H9 (cell line): ENCODE measurements around the gene TAF13. TPM values are rescaled to one million over a fixed set of nuclear protein-coding genes. Genes with fewer than 3 reads are reported as not detected.

Source experiments
- DNase-seq: peaks from one replicate; pipeline ENCODE4 v3.0.0-alpha.2; 2017
- H2AFZ ChIP-seq: one replicate; pipeline ENCODE4 v1.6.1; 2013; ENCODE audit warnings: mild to moderate bottlenecking, low read length, control low read depth, moderate library complexity
- H2AK5ac ChIP-seq: 2 replicates; pipeline ENCODE4 v1.6.1; 2013; ENCODE audit warnings: low read length, control low read depth, mixed read lengths; ENCODE audit not compliant: insufficient read length
- H2BK120ac ChIP-seq: one replicate; pipeline ENCODE4 v1.6.1; 2013; ENCODE audit warnings: low read depth, mild to moderate bottlenecking, low read length, control low read depth, inconsistent platforms; ENCODE audit not compliant: poor library complexity, severe bottlenecking
- H2BK12ac ChIP-seq: 2 replicates; pipeline ENCODE4 v1.6.1; 2013; ENCODE audit warnings: low read length, control low read depth, mixed read lengths, low read depth; ENCODE audit not compliant: insufficient read length
- H2BK15ac ChIP-seq: 2 replicates; pipeline ENCODE4 v1.6.1; 2013; ENCODE audit warnings: low read depth, low read length, control low read depth
- H2BK20ac ChIP-seq: one replicate; pipeline ENCODE4 v1.6.1; 2013; ENCODE audit warnings: low read depth, mild to moderate bottlenecking, low read length, control low read depth, inconsistent platforms; ENCODE audit not compliant: poor library complexity, severe bottlenecking
- H2BK5ac ChIP-seq: 2 replicates; pipeline ENCODE4 v1.6.1; 2013; ENCODE audit warnings: low read length, control low read depth, mixed read lengths; ENCODE audit not compliant: insufficient read length
- H3K14ac ChIP-seq: 2 replicates; pipeline ENCODE4 v1.6.1; 2013; ENCODE audit warnings: low read length, control low read depth; ENCODE audit not compliant: insufficient read depth
- H3K18ac ChIP-seq: 2 replicates; pipeline ENCODE4 v1.6.1; 2013; ENCODE audit warnings: low read depth, mild to moderate bottlenecking, mixed read lengths, low read length, control low read depth; ENCODE audit not compliant: insufficient read length
- H3K23ac ChIP-seq: 2 replicates; pipeline ENCODE4 v1.6.1; 2013; ENCODE audit warnings: low read length, control low read depth, mixed read lengths, low read depth; ENCODE audit not compliant: insufficient read length
- H3K23me2 ChIP-seq: 2 replicates; pipeline ENCODE4 v1.6.1; 2013; ENCODE audit warnings: low read depth, mild to moderate bottlenecking, mixed read lengths, low read length, control low read depth; ENCODE audit not compliant: insufficient read length, poor library complexity, severe bottlenecking
- H3K27ac ChIP-seq: 2 replicates; pipeline ENCODE4 v1.5.1; 2013; ENCODE audit warnings: low read length, control low read depth, mixed read lengths, low read depth; ENCODE audit not compliant: insufficient read length
- H3K27me3 ChIP-seq: 2 replicates; pipeline ENCODE4 v1.6.1; 2013; ENCODE audit warnings: low read length, control low read depth, inconsistent platforms; ENCODE audit not compliant: insufficient read depth
- H3K4ac ChIP-seq: 2 replicates; pipeline ENCODE4 v1.6.1; 2013; ENCODE audit warnings: low read depth, mild to moderate bottlenecking, control low read depth, inconsistent platforms, low read length, moderate library complexity
- H3K4me1 ChIP-seq: 2 replicates; pipeline ENCODE4 v1.6.1; 2013; ENCODE audit warnings: low read length, control low read depth, inconsistent platforms; ENCODE audit not compliant: insufficient read depth
- H3K4me2 ChIP-seq: 2 replicates; pipeline ENCODE4 v1.6.1; 2013; ENCODE audit warnings: low read length, control low read depth, mixed read lengths; ENCODE audit not compliant: insufficient read length, insufficient read depth
- H3K56ac ChIP-seq: 2 replicates; pipeline ENCODE4 v1.6.1; 2013; ENCODE audit warnings: low read depth, mild to moderate bottlenecking, mixed read lengths, low read length, control low read depth; ENCODE audit not compliant: insufficient read length
- H3K79me1 ChIP-seq: 2 replicates; pipeline ENCODE4 v1.6.1; 2013; ENCODE audit warnings: low read depth, mild to moderate bottlenecking, moderate library complexity, low read length, control low read depth, inconsistent platforms; ENCODE audit not compliant: insufficient read depth, poor library complexity, severe bottlenecking
- H3K79me2 ChIP-seq: 2 replicates; pipeline ENCODE4 v1.6.1; 2013; ENCODE audit warnings: low read length, control low read depth, inconsistent platforms; ENCODE audit not compliant: insufficient read depth
- H3K9ac ChIP-seq: 2 replicates; pipeline ENCODE4 v1.6.1; 2013; ENCODE audit warnings: low read length, control low read depth, mixed read lengths; ENCODE audit not compliant: insufficient read length; ENCODE audit errors: extremely low read depth
- H3K9me3 ChIP-seq: one replicate; pipeline ENCODE4 v1.6.1; 2013; ENCODE audit warnings: low read depth, low read length, inconsistent platforms; ENCODE audit not compliant: control insufficient read depth
- H3T11ph ChIP-seq: one replicate; pipeline ENCODE4 v1.6.1; 2013; ENCODE audit warnings: mild to moderate bottlenecking, low read length, control low read depth, inconsistent platforms
- H4K20me1 ChIP-seq: one replicate; pipeline ENCODE4 v1.6.1; 2013; ENCODE audit not compliant: control insufficient read depth, insufficient read length, insufficient read depth
- H4K5ac ChIP-seq: 2 replicates; pipeline ENCODE4 v1.6.1; 2013; ENCODE audit warnings: low read depth, mild to moderate bottlenecking, mixed read lengths, low read length, control low read depth; ENCODE audit not compliant: insufficient read length
- H4K8ac ChIP-seq: replicated peaks from 2 replicates; pipeline ENCODE4 v1.6.1; 2013; ENCODE audit warnings: low read length, control low read depth, mixed read lengths, low read depth; ENCODE audit not compliant: insufficient read length
- H4K91ac ChIP-seq: 2 replicates; pipeline ENCODE4 v1.6.1; 2013; ENCODE audit warnings: low read depth, mild to moderate bottlenecking, moderate library complexity, mixed read lengths, low read length, control low read depth; ENCODE audit not compliant: insufficient read length
- H3K27ac Mint-ChIP-seq, 3 experiments: 2 replicates in 2 of 3; 3 replicates in 1 of 3; pipeline ENCODE4 v1.8.0; 2020 to 2021; ENCODE audit warnings: mixed read lengths in 3 of 3, mild to moderate bottlenecking in 1 of 3, moderate library complexity in 1 of 3
- H3K27me3 Mint-ChIP-seq: 2 replicates; pipeline ENCODE4 v1.8.0; 2021; ENCODE audit warnings: low read depth, mild to moderate bottlenecking, moderate library complexity, mixed read lengths
- H3K36me3 Mint-ChIP-seq, 3 experiments: 2 replicates in 2 of 3; 3 replicates in 1 of 3; pipeline ENCODE4 v1.8.0; 2020 to 2021; ENCODE audit warnings: low read depth in 3 of 3, mixed read lengths in 3 of 3; ENCODE audit not compliant: insufficient read depth in 1 of 3
- H3K4me1 Mint-ChIP-seq, 2 experiments: 2 replicates each; pipeline ENCODE4 v1.8.0; 2020; ENCODE audit warnings: mixed read lengths in 2 of 2
- H3K4me3 Mint-ChIP-seq, 2 experiments: 2 replicates in 1 of 2; 3 replicates in 1 of 2; pipeline ENCODE4 v1.8.0; 2020 to 2021; ENCODE audit warnings: mild to moderate bottlenecking in 2 of 2, mixed read lengths in 2 of 2, moderate library complexity in 1 of 2
- H3K9me3 Mint-ChIP-seq, 2 experiments: 2 replicates in 1 of 2; 3 replicates in 1 of 2; pipeline ENCODE4 v1.8.0; 2020; ENCODE audit warnings: mild to moderate bottlenecking in 2 of 2, mixed read lengths in 2 of 2, moderate library complexity in 1 of 2
- WGBS: extraction: QIAGEN DNeasy Blood & Tissue Kit; methylation state at CpG from one replicate; pipeline ENCODE4 v1.1.7; 2013; ENCODE audit warnings: missing lambda C conversion rate, low lambda C conversion rate, mixed read lengths; ENCODE audit not compliant: insufficient read length; ENCODE audit errors: extremely low coverage; 5-methylcytosine and 5-hydroxymethylcytosine counted together
- total RNA-seq: library from RNA; stranded (reverse); gene quantifications from 2 replicates; pipeline ENCODE4 v1.2.1, GENCODE V29; 2021
- TF ChIP-seq, protein P1 (sequence below): fragments of 200-600 bp; sonication (generic); conservative IDR thresholded peaks from 3 replicates; pipeline ENCODE4 v1.8.0; 2021; ENCODE audit warnings: antibody characterized with exemption, mild to moderate bottlenecking

TAF13 gene
- total RNA-seq, 1 experiment from 2014 or later: 50.9 TPM

DNA sequence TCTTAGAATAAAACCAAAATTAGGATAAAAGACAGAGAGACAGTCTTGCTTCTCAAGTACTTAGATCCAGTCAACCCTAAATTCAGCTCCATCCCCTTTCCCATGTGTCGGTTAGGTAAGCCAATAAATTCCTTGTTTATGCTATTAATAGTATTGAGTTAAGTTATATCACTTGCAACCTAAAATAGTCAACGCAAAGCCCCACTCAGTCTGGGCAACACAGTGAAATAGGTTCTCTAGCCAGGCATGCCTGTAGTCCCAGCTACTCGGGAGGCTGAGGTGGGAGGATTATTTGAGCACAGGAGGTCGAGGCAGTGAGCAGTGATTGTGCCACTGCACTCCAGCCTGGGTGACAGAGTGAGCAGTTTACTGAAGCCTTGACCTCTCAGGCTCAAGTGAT is 14.6 kb downstream of the TAF13 start:
- no peaks in the 10 kb centered on the region for H3K9me3 Mint-ChIP-seq
- no peaks in the 10 kb centered on the region for H3K4me1 ChIP-seq
- no peak overlapping the region for H3K4me2 ChIP-seq
- no peak overlapping the region for H2AFZ ChIP-seq
- H3K4me1 Mint-ChIP-seq: no peaks in the 10 kb centered on the region
- H3K56ac ChIP-seq: no peak overlapping the region
- H3K27me3 Mint-ChIP-seq: no peaks in the 10 kb centered on the region; the same call in 1 of the 2 replicates
- peaks cover 8 to 30% (median 20%) of the 10 kb centered on the region in 3 experiments; a peak in 6 of 7 replicates for H3K36me3 Mint-ChIP-seq
- H4K91ac ChIP-seq: no peak overlapping the region
- no peaks in the 10 kb centered on the region for H3K79me2 ChIP-seq
- H3K14ac ChIP-seq: no peak overlapping the region
- H3K79me1 ChIP-seq: no peaks in the 10 kb centered on the region
- H2BK5ac ChIP-seq: no peak overlapping the region
- no peak overlapping the region for H3K23ac ChIP-seq
- H3K4me3 Mint-ChIP-seq: no peak overlapping the region
- no peaks in the 10 kb centered on the region for H3K27me3 ChIP-seq
- no peak overlapping the region for H2BK15ac ChIP-seq
- no peak overlapping the region for H2AK5ac ChIP-seq
- H4K20me1 ChIP-seq: no peaks in the 10 kb centered on the region
- H3K18ac ChIP-seq: no peak overlapping the region
- H4K8ac ChIP-seq: no peak overlapping the region
- H3K23me2 ChIP-seq: no peaks in the 10 kb centered on the region
- no peak overlapping the region for H3T11ph ChIP-seq
- no peak overlapping the region for H3K27ac ChIP-seq
- peak overlapping the region in 1 of 3 experiments; percentile 87; a peak in 1 of 7 replicates for H3K27ac Mint-ChIP-seq
- H2BK120ac ChIP-seq: no peak overlapping the region
- no CpG with 5 or more reads among the region's 4 CpGs for WGBS
- no peak overlapping the region for H2BK20ac ChIP-seq
- no peaks in the 10 kb centered on the region for H3K9me3 ChIP-seq
- H2BK12ac ChIP-seq: no peak overlapping the region
- no peak overlapping the region for H3K4ac ChIP-seq
- no peak overlapping the region for H3K9ac ChIP-seq
- no peak overlapping the region for H4K5ac ChIP-seq
- TF ChIP-seq, protein P1, sequence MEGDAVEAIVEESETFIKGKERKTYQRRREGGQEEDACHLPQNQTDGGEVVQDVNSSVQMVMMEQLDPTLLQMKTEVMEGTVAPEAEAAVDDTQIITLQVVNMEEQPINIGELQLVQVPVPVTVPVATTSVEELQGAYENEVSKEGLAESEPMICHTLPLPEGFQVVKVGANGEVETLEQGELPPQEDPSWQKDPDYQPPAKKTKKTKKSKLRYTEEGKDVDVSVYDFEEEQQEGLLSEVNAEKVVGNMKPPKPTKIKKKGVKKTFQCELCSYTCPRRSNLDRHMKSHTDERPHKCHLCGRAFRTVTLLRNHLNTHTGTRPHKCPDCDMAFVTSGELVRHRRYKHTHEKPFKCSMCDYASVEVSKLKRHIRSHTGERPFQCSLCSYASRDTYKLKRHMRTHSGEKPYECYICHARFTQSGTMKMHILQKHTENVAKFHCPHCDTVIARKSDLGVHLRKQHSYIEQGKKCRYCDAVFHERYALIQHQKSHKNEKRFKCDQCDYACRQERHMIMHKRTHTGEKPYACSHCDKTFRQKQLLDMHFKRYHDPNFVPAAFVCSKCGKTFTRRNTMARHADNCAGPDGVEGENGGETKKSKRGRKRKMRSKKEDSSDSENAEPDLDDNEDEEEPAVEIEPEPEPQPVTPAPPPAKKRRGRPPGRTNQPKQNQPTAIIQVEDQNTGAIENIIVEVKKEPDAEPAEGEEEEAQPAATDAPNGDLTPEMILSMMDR: no peak
- no peak for DNase-seq
